Mucosa of gallbladder (tissue), 1 donor: ENCODE data around the gene ADGRA1. TPM values are rescaled to one million over a fixed set of nuclear protein-coding genes. Genes with fewer than 3 reads are reported as not detected.
"Not testable (repeated sequence)": the region's sequence is repeated elsewhere in the genome, so short reads cannot be mapped to it uniquely, and the experiment has no call there.

Source experiments
- DNase-seq: peaks from one replicate; pipeline ENCODE4 v3.0.0-alpha.2; 2020; ENCODE audit warnings: low spot score
- total RNA-seq: library from RNA; stranded (reverse); gene quantifications from one replicate; pipeline ENCODE4 v1.2.1, GENCODE V29; 2021
- donor health status: DM: no; HTN: no; CAD: no.

The ADGRA1 gene
- total RNA-seq, 1 donor from 2014 or later: not detected

GRCh38 chr10:133096616-133097269 is 9.0 kb downstream of the ADGRA1 start:
- no peak for DNase-seq

DNA sequence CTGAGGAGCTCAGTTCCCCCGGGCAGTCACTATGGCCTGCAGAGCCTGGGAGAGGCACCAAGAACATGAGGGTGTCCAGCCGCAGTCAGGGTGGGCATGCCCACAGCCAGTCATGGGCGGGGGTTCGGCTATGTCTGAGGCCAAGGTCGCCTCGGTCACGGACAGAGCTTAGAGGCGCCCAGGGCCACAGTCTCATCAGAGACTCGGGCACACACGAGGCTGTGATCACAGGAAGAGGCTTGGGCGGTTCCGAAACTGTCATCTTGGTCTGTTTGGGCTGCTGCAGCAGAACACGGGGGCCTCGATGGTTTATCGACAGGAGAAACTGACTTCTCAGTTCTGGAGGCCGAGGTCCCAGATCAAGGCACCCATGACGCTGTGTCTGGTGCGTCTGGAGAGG is 9.7 kb downstream of the ADGRA1 start:
- no peak for DNase-seq

- DNase-seq: no peak
These were observed 10.2 kb downstream of the ADGRA1 start for GRCh38 chr10:133097961-133098360.

GRCh38 chr10:133098426-133099124 is 10.9 kb downstream of the ADGRA1 start:
- no peak for DNase-seq

- no peak for DNase-seq
These were observed 11.8 kb downstream of the ADGRA1 start for GRCh38 chr10:133099571-133099970.

GRCh38 chr10:133100186-133100585 is 12.5 kb downstream of the ADGRA1 start:
- no peak for DNase-seq

- peak; percentile 10 for DNase-seq
These were observed 13.1 kb downstream of the ADGRA1 start for GRCh38 chr10:133100706-133101415.

GRCh38 chr10:133101416-133101810 is 13.7 kb downstream of the ADGRA1 start:
- no peak for DNase-seq

- DNase-seq: no peak
These were observed 14.8 kb downstream of the ADGRA1 start for GRCh38 chr10:133102415-133103095.

- no peak for DNase-seq
These were observed 15.7 kb downstream of the ADGRA1 start for GRCh38 chr10:133103311-133103910.

- no peak for DNase-seq
These were observed 16.6 kb downstream of the ADGRA1 start for GRCh38 chr10:133104068-133104962.

DNA sequence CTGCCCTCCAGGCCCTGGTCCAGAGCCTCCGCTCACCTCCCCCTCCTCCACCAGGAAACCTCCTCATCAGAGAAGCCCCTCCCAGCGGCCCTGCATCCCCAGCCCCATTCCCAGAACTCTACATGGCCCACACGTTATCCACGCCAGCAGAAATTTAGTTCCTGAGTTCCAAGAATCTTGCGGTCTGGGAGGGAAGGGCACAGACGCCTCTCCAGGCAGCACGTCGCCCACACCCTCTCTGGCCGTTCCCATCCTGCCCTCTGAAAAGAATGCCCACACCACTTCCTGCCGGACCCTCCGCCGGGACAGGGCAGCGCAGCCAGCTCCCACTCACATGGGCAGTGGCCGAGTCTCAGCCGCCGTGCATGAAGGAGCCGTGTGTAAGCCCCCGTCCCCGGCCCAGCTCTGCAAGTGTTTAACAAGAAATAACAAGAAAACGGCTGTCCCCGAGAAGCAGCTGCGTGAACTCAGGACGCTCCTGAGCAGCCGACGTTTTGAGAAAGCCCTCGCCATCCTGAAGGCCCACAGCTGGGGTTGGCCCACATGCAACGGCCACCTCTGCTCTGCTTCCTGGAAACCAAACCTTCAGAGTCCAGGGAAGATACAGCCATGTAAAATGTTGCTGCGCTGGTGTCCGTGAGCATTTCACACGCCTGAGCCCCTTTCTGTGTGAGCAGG is 17.4 kb downstream of the ADGRA1 start:
- no peak for DNase-seq

- no peak for DNase-seq
These were observed 18.1 kb downstream of the ADGRA1 start for GRCh38 chr10:133105686-133106390.

- DNase-seq: no peak
These were observed 18.8 kb downstream of the ADGRA1 start for GRCh38 chr10:133106516-133106915.

- no peak for DNase-seq
These were observed 19.7 kb downstream of the ADGRA1 start for GRCh38 chr10:133107442-133107841.

GRCh38 chr10:133109711-133110110 is 22.0 kb downstream of the ADGRA1 start:
- DNase-seq: no peak

- DNase-seq: peak; percentile 21
These were observed 22.4 kb downstream of the ADGRA1 start for GRCh38 chr10:133110133-133110532.

DNA sequence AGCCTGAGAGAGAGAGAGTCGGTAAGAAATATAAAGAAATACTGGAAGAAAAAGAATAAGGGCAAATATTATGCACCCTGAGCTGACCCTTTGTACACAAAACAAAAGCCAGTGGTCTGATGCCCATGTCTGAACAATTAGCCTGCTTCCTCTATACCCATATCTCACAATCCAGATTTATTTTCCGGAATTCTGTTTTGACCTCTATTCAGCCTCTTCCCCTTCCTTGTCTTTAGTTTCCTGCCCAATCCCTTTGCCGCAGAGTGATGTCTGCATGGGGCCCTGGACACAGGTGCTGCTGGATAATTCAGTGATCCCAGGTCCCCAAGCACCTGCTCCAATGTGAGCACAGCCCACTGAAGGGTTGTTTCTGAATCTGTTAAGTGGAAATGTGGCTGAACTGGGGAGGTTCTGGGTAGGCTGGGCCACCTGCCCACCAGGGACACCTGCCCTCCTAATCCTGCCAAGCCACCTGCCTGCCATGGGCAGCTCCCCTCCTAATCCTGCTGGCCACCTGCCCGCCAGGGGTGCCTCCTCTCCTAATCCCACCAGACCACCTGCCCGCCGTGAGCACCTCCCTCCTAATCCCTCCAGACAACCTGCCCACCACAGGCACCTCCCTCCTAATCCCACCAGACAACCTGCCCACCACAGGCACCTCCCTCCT is 23.0 kb downstream of the ADGRA1 start:
- DNase-seq: no peak

DNA sequence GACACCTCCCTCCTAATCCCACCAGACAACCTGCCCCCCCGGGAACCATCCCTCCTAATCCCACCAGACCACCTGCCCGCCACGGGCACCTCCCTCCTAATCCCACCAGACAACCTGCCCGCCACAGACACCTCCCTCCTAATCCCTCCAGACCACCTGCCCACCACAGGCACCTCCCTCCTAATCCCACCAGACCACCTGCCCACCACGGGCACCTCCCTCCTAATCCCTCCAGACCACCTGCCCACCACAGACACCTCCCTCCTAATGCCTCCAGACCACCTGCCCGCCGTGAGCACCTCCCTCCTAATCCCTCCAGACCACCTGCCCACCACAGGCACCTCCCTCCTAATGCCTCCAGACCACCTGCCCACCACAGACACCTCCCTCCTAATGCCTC is 23.9 kb downstream of the ADGRA1 start:
- not testable (repeated sequence) for DNase-seq
